ENCODE measurements around the gene BABAM2. TPM values are rescaled to one million over a fixed set of nuclear protein-coding genes. Genes with fewer than 3 reads are reported as not detected.

BABAM2 gene
- total and polyA plus RNA-seq, 2 of the 4 experiments (the other 2 are of a cell fraction): 20.9 to 23.1 TPM

DNA sequence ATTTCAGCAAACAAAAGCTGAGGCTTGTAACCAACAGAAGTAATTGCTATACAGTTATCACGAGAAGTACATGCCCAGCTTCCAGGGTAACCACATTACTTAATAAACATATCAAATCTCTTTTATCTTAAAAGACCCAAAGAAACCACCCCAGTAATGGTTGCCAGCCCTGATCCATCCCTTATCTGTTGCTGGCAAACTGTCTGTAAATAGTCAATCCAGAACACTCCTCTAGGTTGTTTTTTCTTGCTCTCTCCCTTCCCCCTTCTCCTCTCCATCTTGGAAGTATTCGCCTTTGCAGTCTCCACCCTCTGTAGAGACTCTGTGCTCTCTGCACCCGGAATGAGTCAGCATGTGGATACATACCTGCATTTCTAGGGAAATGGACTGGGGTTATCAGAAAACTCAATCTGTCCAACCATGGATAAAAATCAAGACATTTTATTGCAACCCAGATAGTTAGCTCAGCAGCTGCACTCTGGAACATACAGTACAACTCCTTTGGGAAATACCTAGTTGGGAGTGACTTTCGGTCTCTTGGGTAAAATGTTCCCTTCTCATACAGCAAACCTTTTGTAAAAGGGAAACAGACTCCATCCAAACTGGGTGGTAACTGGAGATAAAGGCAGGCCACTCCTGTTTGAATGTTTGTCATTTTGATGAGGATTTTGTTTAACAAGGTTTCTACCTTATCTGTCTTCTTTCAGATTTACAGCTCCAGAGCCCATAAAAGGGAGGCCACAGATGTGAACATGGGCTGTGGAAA lies 378.7 kb downstream of the BABAM2 start (continued):
- TF ChIP-seq, protein P1, sequence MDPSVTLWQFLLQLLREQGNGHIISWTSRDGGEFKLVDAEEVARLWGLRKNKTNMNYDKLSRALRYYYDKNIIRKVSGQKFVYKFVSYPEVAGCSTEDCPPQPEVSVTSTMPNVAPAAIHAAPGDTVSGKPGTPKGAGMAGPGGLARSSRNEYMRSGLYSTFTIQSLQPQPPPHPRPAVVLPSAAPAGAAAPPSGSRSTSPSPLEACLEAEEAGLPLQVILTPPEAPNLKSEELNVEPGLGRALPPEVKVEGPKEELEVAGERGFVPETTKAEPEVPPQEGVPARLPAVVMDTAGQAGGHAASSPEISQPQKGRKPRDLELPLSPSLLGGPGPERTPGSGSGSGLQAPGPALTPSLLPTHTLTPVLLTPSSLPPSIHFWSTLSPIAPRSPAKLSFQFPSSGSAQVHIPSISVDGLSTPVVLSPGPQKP (IDR thresholded peaks at IDR 0.05; ENCODE audit: borderline replicate concordance, low read depth, low read length): no peak

DNA sequence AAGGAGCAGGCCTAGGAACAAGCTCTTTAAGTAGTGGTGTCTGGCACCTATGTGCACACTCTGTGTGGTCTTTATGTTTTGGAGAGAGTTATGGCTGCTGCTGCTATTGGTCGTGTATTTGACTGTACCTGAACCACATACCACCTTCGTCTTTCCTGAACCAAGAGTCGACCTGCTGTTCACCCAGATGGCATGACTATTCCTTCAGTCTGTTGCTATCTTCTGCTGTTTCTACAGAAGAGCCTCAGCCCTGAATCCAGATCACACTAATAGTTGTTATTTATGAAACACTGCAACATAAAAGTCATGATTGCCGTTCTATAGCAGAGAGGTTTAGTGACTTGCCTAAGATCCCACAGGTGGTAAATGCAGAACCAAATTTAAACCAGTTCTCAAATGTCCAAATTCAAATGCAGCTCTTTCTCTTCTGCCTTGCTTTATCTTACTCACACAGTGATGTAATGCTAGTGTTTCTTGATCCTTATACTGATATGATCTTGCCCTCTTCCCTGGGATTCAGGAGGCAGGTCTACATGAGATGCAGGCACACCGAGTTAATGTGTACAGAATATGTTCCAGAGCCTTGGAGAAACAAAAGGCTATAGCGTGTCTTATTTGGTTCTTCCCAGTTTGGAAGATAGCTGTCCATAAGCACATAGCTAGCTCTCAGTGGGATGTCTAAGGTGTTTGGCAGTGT lies 380.1 kb downstream of the BABAM2 start:
- peaks cover 29% of the 10 kb centered on the region for H3K4me1 ChIP-seq (ENCODE audit: control insufficient read depth, insufficient read depth, low read length)
- H3K9me3 ChIP-seq (ENCODE audit: control insufficient read depth, insufficient read depth, low read length): no peaks in the 10 kb centered on the region
- H3K79me1 ChIP-seq (ENCODE audit: low read depth in 1 of 2, low read length in 2 of 2): peaks cover 0 to 10% of the 10 kb centered on the region in 2 experiments; a peak in 1 of 4 replicates
- no peak overlapping the region for H4K91ac ChIP-seq (ENCODE audit: insufficient read depth, low read depth, low read length)
- no peaks in the 10 kb centered on the region for H3K36me3 ChIP-seq (ENCODE audit: control insufficient read depth, insufficient read depth, low read length)
- H2AK5ac ChIP-seq (ENCODE audit: low read depth, low read length): peak overlapping the region; percentile 82; the same call in 1 of the 2 replicates
- H4K8ac ChIP-seq (ENCODE audit: low read depth in 2 of 2, low read length in 2 of 2): peak overlapping the region in 1 of 2 experiments; percentile 43; a peak in 1 of 4 replicates
- H3K4me2 ChIP-seq (ENCODE audit: low read depth, low read length): no peak overlapping the region
- BruUV-seq (replicated peaks): no TSS peak
- DNase-seq: no peak
- H2AFZ ChIP-seq (replicated peaks; ENCODE audit: low read length, poor library complexity): no peak overlapping the region
- no peak overlapping the region for H3K56ac ChIP-seq (ENCODE audit: extremely low read depth, insufficient read depth, low read length)
- H3K4me3 ChIP-seq (ENCODE audit: insufficient read depth, low read depth, low read length): no peak overlapping the region
- ChIA-PET POLR2A (ENCODE audit: unreplicated experiment) (no interaction called here), CTCF (no interaction called here)
- dilution Hi-C loops (cut with HindIII; ENCODE audit: low sequenced_read_pairs, unreplicated experiment) (no loop called here), intact Hi-C loops (cut with micrococcal nuclease) (no loop called here), in situ Hi-C loops (cut with MboI; ENCODE audit: low sequenced_read_pairs) (no loop called here)
- ATAC-seq (ENCODE audit: low read depth): no peak
- peak overlapping the region; percentile 67; the same call in 1 of the 2 replicates for H2BK120ac ChIP-seq (ENCODE audit: low read depth, low read length)
- H3K27me3 ChIP-seq (ENCODE audit: control insufficient read depth, insufficient read depth, low read length): no peaks in the 10 kb centered on the region
- no peak overlapping the region for H4K5ac ChIP-seq (ENCODE audit: low read depth, low read length)
- peak overlapping the region; percentile 57; the same call in 1 of the 2 replicates for H3K4ac ChIP-seq (ENCODE audit: low read depth, low read length)
- 95% methylated on average over 3 of the region's 6 CpGs; no CpG with 5 or more reads in 1 of the 2 experiments for WGBS, 2 experiments (ENCODE audit: extremely low coverage in 2 of 2, insufficient read length in 1 of 2)
- H2BK5ac ChIP-seq (ENCODE audit: low read depth, low read length, poor library complexity, severe bottlenecking): peak overlapping the region; percentile 60
- no peak overlapping the region for H2AK9ac ChIP-seq (replicated peaks; ENCODE audit: low read depth, low read length, poor library complexity)
- H3K27ac ChIP-seq (ENCODE audit: insufficient read depth, low read length): no peak overlapping the region
- no peaks in the 10 kb centered on the region for H4K20me1 ChIP-seq (ENCODE audit: insufficient read depth, low read length)
- peak overlapping the region; percentile 30; the same call in 1 of the 2 replicates for H2BK20ac ChIP-seq (ENCODE audit: low read depth, low read length)
- H3K9ac ChIP-seq (ENCODE audit: low read depth, low read length): no peak overlapping the region
- H3K18ac ChIP-seq (ENCODE audit: low read depth, low read length): peak overlapping the region; percentile 34; the same call in 1 of the 2 replicates
- H3K23ac ChIP-seq (ENCODE audit: low read depth, low read length): no peak overlapping the region
- peaks cover 35% of the 10 kb centered on the region for H3K9me1 ChIP-seq (ENCODE audit: insufficient read depth, low read length)
- peak overlapping the region; percentile 63; the same call in 1 of the 2 replicates for H3K14ac ChIP-seq (replicated peaks; ENCODE audit: low read depth, low read length)
- H2BK15ac ChIP-seq (ENCODE audit: low read depth, low read length): peak overlapping the region; percentile 77; the same call in 1 of the 3 replicates
- TF ChIP-seq, protein P2, sequence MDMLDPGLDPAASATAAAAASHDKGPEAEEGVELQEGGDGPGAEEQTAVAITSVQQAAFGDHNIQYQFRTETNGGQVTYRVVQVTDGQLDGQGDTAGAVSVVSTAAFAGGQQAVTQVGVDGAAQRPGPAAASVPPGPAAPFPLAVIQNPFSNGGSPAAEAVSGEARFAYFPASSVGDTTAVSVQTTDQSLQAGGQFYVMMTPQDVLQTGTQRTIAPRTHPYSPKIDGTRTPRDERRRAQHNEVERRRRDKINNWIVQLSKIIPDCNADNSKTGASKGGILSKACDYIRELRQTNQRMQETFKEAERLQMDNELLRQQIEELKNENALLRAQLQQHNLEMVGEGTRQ (IDR thresholded peaks at IDR 0.05; ENCODE audit: low read depth, low read length): no peak
- TF ChIP-seq SMC3 (IDR thresholded peaks at IDR 0.05; ENCODE audit: low read depth, low read length) (no peak), FOS (IDR thresholded peaks at IDR 0.05; ENCODE audit: low read depth, low read length) (no peak), CEBPB (IDR thresholded peaks at IDR 0.05; ENCODE audit: low read depth, low read length) (no peak), RCOR1 (IDR thresholded peaks at IDR 0.05; ENCODE audit: insufficient replicate concordance, low read length) (no peak), NFE2L2 (IDR thresholded peaks at IDR 0.05; ENCODE audit: low read depth, low read length) (no peak), MAZ (IDR thresholded peaks at IDR 0.05; ENCODE audit: borderline replicate concordance, low read depth, low read length) (no peak), POLR2A (IDR thresholded peaks at IDR 0.05; ENCODE audit: low read depth, low read length) (no peak), MXI1 (IDR thresholded peaks at IDR 0.05; ENCODE audit: borderline replicate concordance, low read depth, low read length) (no peak), CHD1 (IDR thresholded peaks at IDR 0.05; ENCODE audit: low read depth, low read length) (no peak)
- TF ChIP-seq, protein P1 (IDR thresholded peaks at IDR 0.05; ENCODE audit: borderline replicate concordance, low read depth, low read length): no peak
